ENCODE results near the gene SLC16A3.

The SLC16A3 gene

DNA sequence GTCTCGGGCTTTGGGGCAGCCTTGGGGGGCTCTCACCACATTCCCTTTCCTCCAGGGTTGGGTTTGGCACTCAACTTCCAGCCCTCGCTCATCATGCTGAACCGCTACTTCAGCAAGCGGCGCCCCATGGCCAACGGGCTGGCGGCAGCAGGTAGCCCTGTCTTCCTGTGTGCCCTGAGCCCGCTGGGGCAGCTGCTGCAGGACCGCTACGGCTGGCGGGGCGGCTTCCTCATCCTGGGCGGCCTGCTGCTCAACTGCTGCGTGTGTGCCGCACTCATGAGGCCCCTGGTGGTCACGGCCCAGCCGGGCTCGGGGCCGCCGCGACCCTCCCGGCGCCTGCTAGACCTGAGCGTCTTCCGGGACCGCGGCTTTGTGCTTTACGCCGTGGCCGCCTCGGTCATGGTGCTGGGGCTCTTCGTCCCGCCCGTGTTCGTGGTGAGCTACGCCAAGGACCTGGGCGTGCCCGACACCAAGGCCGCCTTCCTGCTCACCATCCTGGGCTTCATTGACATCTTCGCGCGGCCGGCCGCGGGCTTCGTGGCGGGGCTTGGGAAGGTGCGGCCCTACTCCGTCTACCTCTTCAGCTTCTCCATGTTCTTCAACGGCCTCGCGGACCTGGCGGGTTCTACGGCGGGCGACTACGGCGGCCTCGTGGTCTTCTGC lies 8.4 kb downstream of the SLC16A3 start:
- no peak for TF ChIP-seq ZNF37A (tag by site-specific recombination; IDR thresholded peaks at IDR 0.05)
- TF ChIP-seq, protein P1, sequence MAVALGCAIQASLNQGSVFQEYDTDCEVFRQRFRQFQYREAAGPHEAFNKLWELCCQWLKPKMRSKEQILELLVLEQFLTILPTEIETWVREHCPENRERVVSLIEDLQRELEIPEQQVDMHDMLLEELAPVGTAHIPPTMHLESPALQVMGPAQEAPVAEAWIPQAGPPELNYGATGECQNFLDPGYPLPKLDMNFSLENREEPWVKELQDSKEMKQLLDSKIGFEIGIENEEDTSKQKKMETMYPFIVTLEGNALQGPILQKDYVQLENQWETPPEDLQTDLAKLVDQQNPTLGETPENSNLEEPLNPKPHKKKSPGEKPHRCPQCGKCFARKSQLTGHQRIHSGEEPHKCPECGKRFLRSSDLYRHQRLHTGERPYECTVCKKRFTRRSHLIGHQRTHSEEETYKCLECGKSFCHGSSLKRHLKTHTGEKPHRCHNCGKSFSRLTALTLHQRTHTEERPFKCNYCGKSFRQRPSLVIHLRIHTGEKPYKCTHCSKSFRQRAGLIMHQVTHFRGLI (tag by site-specific recombination; IDR thresholded peaks at IDR 0.05), result peak; percentile 51; the same call in 1 of the 2 replicates
- TF ChIP-seq ZNF548 (tag by site-specific recombination; IDR thresholded peaks at IDR 0.05), result peak; percentile 37; the same call in 1 of the 2 replicates
- no peak for TF ChIP-seq ZNF211 (tag by site-specific recombination; IDR thresholded peaks at IDR 0.05; ENCODE audit: low read depth)
- 0 out of 2 replicates have a peak, but pooled peaks have one; percentile 19 for TF ChIP-seq OSR2 (tag by site-specific recombination; IDR thresholded peaks at IDR 0.05)
- 0 out of 2 replicates have a peak, but pooled peaks have one; percentile 74 for TF ChIP-seq ZNF10 (tag by site-specific recombination; IDR thresholded peaks at IDR 0.05)
- peak; percentile 79; the same call in 1 of the 2 replicates for TF ChIP-seq ZNF202 (tag by site-specific recombination; IDR thresholded peaks at IDR 0.05; ENCODE audit: borderline replicate concordance)
- POLR2A ChIA-PET, result interaction anchor here (1.1 to 2.5 kb wide), 4 partner anchors 13 to 55 kb away, joined by 3 to 13 read pairs (median 6); no protein-coding TSS in a partner anchor
- no peak overlapping the region for H3K4me3 ChIP-seq (ENCODE audit: low read depth, low read length)
- CTCF ChIA-PET, result interaction anchor here (0.6 to 3.1 kb wide), 23 partner anchors 9 to 212 kb away, joined by 3 to 27 read pairs (median 5); partner anchors contain the start of gene CD7
- no peak overlapping the region for H3K27ac ChIP-seq (ENCODE audit: extremely low read depth, low read depth, low read length)
- peaks cover 0 to 28% of the 10 kb centered on the region in 2 experiments; a peak in 1 of 3 replicates for H3K36me3 ChIP-seq (ENCODE audit: control insufficient read depth in 2 of 2, insufficient read depth in 1 of 2, low read length in 2 of 2)
- H3K9me3 ChIP-seq (ENCODE audit: control insufficient read depth, insufficient read depth, low read depth, low read length), result no peaks in the 10 kb centered on the region
- peaks cover 15% of the 10 kb centered on the region for H3K4me1 ChIP-seq (ENCODE audit: control insufficient read depth, insufficient read depth, low read length)

DNA sequence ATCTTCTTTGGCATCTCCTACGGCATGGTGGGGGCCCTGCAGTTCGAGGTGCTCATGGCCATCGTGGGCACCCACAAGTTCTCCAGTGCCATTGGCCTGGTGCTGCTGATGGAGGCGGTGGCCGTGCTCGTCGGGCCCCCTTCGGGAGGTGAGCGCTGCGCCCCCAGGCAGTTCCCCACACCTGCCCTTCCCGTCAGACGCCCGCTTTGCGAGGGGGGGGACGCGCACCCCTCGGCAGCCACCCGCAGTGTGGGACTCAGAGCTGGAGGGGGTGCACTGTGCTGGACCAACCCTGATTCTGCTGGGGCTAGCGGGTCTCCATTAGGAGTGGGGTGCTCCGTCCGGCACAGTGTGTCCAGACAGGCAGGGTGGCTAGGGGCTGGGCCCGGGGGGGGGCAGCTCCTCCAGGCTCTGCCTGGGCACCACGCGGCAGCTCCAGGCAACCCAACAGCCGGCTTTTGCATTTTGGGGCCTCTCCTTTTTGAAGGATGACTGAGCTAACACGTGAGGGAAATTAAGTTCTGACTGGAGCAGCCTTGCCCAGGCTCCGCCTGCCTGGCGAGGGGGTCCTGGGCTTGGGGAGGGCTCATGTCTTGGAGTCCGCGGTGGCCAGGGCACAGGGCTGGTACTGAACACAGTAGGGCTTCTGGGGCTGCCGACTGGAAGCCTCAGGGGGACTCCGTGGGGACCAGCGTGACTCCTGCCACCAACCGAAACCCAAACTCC lies 9.1 kb downstream of the SLC16A3 start:
- CTCF ChIA-PET, result interaction anchor here (0.6 to 2.4 kb wide), 7 partner anchors 9 to 211 kb away, joined by 3 to 10 read pairs (median 4); partner anchors contain the start of gene SLC16A3

More for the DNA sequence above, 9.1 kb downstream of the SLC16A3 start:
- TF ChIP-seq, protein P2, sequence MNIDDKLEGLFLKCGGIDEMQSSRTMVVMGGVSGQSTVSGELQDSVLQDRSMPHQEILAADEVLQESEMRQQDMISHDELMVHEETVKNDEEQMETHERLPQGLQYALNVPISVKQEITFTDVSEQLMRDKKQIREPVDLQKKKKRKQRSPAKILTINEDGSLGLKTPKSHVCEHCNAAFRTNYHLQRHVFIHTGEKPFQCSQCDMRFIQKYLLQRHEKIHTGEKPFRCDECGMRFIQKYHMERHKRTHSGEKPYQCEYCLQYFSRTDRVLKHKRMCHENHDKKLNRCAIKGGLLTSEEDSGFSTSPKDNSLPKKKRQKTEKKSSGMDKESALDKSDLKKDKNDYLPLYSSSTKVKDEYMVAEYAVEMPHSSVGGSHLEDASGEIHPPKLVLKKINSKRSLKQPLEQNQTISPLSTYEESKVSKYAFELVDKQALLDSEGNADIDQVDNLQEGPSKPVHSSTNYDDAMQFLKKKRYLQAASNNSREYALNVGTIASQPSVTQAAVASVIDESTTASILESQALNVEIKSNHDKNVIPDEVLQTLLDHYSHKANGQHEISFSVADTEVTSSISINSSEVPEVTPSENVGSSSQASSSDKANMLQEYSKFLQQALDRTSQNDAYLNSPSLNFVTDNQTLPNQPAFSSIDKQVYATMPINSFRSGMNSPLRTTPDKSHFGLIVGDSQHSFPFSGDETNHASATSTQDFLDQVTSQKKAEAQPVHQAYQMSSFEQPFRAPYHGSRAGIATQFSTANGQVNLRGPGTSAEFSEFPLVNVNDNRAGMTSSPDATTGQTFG (tag by site-specific recombination; IDR thresholded peaks at IDR 0.05; ENCODE audit: borderline replicate concordance), result no peak
- TF ChIP-seq, protein P3, sequence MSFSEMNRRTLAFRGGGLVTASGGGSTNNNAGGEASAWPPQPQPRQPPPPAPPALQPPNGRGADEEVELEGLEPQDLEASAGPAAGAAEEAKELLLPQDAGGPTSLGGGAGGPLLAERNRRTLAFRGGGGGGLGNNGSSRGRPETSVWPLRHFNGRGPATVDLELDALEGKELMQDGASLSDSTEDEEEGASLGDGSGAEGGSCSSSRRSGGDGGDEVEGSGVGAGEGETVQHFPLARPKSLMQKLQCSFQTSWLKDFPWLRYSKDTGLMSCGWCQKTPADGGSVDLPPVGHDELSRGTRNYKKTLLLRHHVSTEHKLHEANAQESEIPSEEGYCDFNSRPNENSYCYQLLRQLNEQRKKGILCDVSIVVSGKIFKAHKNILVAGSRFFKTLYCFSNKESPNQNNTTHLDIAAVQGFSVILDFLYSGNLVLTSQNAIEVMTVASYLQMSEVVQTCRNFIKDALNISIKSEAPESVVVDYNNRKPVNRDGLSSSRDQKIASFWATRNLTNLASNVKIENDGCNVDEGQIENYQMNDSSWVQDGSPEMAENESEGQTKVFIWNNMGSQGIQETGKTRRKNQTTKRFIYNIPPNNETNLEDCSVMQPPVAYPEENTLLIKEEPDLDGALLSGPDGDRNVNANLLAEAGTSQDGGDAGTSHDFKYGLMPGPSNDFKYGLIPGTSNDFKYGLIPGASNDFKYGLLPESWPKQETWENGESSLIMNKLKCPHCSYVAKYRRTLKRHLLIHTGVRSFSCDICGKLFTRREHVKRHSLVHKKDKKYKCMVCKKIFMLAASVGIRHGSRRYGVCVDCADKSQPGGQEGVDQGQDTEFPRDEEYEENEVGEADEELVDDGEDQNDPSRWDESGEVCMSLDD (tag by site-specific recombination; IDR thresholded peaks at IDR 0.05), result 0 out of 2 replicates have a peak, but pooled peaks have one; percentile 25
- POLR2A ChIA-PET, result interaction anchor here (2.4 kb wide), 1 partner anchor 55 kb away, joined by 9 read pairs; no protein-coding TSS in a partner anchor
- Histone ChIP-seq H3K36me3 (ENCODE audit: control insufficient read depth in 2 of 2, insufficient read depth in 1 of 2, low read length in 2 of 2) (peaks cover 0 to 35% of the 10 kb centered on the region in 2 experiments; a peak in 1 of 3 replicates), H3K9me3 (ENCODE audit: control insufficient read depth, insufficient read depth, low read depth, low read length) (no peaks in the 10 kb centered on the region), H3K4me3 (ENCODE audit: low read depth, low read length) (no peak overlapping the region), H3K27ac (ENCODE audit: extremely low read depth, low read depth, low read length) (peak overlapping the region; percentile 58), H3K4me1 (ENCODE audit: control insufficient read depth, insufficient read depth, low read length) (peaks cover 15% of the 10 kb centered on the region)

All from HEK293 (cell line).